Esophagus muscularis mucosa (tissue), 3 donors: ENCODE data around the gene FOXM1.

ENCODE experiments used
- CTCF ChIP-seq, 3 experiments: fragments of 200-600 bp in 2 of 3; fragments of 450-650 bp in 1 of 3; sonication (generic) in 2 of 3; IDR thresholded peaks; one replicate each; pipeline ENCODE4 v1.5.1; 2017 to 2019; ENCODE audit warnings: antibody characterized with exemption in 3 of 3, mild to moderate bottlenecking in 2 of 3, moderate library complexity in 1 of 3
- POLR2A ChIP-seq: fragments of 450-650 bp; IDR thresholded peaks from one replicate; pipeline ENCODE4 v1.6.1; 2017; ENCODE audit warnings: antibody characterized with exemption, moderate library complexity, mild to moderate bottlenecking, low read depth
- POLR2AphosphoS5 ChIP-seq, 2 donors: sonication (generic); formaldehyde crosslinking; IDR thresholded peaks; one replicate each; pipeline ENCODE4 v1.6.1; 2017; ENCODE audit warnings: antibody characterized with exemption in 2 of 2

GRCh38 chr12:2893007-2893406 lies 16.0 kb upstream of the FOXM1 start:
- no peak for TF ChIP-seq POLR2A
- TF ChIP-seq CTCF (IDR thresholded peaks at IDR 0.05): no peak
- peak; percentile 64 to 76 for TF ChIP-seq POLR2AphosphoS5 (IDR thresholded peaks at IDR 0.05)
